Inflammatory macrophage (primary cell): ENCODE results near the gene CCNJ.

Experiments
- DNase-seq, 2 donors: peaks; one replicate each; pipeline ENCODE4 v3.0.0-alpha.2; 2020 to 2022

CCNJ gene

GRCh38 chr10:96056787-96057186 lies 13.4 kb downstream of the CCNJ start:
- DNase-seq = no peak

- no peak for DNase-seq
These were observed 17.8 kb downstream of the CCNJ start for GRCh38 chr10:96061232-96061631.

- DNase-seq = no peak
These were observed 29.3 kb downstream of the CCNJ start for GRCh38 chr10:96072674-96073073.

- DNase-seq = no peak
These were observed 30.3 kb downstream of the CCNJ start for GRCh38 chr10:96073722-96074121.

GRCh38 chr10:96074776-96075175 lies 31.4 kb downstream of the CCNJ start:
- DNase-seq = peak in 1 of 2 donors; percentile 70

DNA sequence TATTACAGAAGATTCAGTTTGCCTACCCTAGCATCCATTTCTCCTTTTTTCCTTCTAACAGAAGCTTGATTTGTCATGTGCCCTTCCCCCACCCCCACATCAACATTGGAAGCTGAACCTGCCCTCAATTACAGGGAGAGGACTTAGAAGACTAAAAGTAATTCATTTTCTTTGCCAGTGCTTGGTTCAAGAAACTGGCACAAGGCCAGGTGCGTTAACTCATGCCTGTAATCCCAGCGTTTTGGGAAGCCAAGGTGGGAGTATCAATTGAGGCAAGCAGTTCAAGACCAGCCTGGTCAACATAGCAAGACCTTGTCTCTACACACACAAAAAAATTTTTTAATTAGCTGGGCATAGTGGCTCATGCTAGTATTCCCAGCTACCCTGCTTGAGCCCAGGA lies 32.6 kb downstream of the CCNJ start:
- no peak for DNase-seq

DNA sequence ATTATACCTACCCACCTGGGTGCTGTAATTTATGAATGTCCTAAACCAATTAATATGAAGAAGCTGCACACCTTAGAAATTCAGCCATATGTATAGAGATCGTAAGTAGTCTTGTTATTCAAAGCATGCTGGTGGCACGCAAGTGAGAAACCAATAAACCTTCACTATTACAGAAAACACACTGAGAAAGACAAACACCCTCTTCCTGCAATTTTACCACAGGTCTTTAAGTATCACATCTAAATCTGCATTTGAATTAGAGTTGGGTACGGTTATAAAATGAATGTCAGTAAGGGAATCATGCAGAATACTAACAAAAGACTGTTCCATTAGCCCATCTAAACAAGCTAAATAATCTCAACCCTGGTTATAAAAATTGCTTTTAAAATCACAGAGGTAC lies 33.8 kb downstream of the CCNJ start:
- DNase-seq = no peak

GRCh38 chr10:96082153-96082552 lies 38.8 kb downstream of the CCNJ start:
- DNase-seq = no peak

DNA sequence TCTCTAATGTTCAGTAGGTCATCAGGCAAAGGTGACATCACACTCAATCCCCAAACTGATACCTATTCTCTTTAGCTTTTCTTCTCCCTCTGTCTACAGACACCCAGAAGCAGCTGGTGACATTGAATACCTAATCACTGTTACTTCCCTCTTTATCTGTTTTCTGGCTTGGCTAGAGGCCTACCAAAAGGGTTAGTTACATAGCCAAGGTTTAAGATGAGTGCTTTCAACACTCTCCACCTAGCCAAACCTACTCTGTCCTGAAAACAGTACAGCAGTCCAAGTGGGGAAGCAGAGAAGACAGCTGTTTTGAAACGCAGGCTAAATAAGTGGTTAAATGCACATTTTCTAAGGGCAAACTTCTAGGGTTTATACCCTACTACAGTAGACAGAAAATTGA lies 39.4 kb downstream of the CCNJ start:
- DNase-seq = no peak

DNA sequence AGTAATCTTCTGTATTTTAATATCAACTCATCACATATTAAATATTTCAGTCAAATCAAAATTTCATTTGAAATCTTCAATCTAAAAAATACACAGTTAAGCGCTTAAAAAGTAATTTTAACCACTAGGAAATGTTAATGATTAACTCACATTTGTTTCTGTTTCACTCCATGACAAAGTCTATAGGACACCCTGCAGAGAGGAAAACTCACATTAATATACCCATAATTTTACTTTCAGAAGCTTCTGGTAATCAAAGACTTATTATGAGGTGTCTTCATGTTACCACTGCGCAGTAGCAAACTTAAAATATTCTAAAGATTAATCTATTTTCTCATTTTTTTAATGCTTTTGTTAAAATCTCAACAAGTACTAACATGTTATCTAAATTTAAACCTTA lies 45.7 kb downstream of the CCNJ start:
- DNase-seq = no peak

DNA sequence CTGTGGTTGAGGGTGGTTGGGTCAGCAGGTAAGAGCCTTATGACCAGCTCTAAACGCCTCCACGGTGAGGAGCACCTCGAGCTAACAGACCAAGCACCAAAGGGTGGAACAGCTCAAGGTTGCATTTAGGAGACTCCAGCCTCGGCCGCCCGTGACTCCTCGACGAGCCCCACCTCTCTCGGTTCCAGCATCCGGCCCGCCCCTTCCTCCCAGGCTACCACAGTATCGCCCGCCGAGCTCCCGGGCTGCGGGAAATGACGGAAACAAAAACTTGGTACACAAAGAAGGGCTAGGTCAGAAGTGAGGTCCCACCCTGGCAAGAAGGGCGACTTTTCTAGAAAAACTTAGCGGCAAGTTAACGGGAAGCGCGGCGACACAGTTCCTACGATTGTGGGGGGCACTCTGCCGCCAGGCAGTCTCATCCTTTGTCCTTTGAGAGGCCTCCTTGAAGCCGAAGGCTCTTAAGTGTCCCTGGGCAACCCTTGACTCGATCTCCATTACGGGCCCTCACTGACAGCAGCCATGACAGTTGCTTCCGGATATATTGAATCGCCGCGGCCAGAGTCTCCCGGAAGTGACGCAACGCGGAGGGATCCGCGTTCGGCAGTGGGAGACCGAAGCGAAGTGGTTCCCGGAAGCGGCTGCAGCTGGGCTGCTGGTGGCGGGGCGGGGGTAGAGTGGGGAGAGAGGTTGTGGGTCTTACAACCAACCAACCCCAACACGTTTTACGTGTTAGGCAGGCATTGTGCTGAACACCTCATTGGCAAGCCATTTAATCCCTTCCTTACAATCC lies 46.5 kb downstream of the CCNJ start:
- peak; percentile 94 to 96 for DNase-seq

DNA sequence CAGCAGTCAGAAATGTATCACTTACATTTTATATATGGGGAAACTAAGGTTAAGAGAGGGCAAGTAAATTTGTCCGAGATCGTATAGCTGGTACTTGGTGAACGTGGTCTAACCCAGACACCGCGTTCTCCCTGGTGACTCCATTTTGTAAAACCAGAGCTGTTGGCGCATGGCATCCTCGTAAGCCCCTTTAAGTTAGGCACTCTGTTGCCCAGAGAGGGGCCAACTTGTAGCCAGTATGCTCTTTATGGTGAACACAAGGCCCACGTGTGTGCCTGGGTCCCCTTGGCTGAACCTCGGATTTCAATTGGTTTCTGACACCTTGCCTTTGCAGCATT lies 47.0 kb downstream of the CCNJ start:
- DNase-seq = no peak

- DNase-seq = no peak
These were observed 49.8 kb downstream of the CCNJ start for GRCh38 chr10:96092999-96093767.

GRCh38 chr10:96093948-96094347 lies 50.6 kb downstream of the CCNJ start:
- no peak for DNase-seq

- DNase-seq = no peak
These were observed 53.6 kb downstream of the CCNJ start for GRCh38 chr10:96096958-96097357.

DNA sequence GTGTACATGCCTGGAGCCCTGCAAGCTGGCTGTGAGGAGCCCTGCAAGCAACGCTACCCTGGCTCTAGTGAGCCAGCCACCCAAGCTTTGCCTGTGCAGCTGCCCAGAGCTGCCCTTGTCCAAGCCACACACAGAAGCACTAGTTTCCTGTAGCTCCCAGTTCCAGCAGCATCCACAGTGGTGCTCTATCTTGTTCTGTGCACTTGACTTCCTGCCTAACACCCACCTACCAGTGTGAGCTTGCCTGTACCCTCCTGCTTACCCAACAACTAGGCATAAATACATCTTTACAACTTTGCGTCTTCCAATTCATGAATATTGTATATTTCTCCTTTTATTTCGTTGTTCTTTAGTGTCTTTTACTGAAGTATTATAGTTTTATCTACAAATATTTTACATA lies 54.5 kb downstream of the CCNJ start:
- no peak for DNase-seq

DNA sequence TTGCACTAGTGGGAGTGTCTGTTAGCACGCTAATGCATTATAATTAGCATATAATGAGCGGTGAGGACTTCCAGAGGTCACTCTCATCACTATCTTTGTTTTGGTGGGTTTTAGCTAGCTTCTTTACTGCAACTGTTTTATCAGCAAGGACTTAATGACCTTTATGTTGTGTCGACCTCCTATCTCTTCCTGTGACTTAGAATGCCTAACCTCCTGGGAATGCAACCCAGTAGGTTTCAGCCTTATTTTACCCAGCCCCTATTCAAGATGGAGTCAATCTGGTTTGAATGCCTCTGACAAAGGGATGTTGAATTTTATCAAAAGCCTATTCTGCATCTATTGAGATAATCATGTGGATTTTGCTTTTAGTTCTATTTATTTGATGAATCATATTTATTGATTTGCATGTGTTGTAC lies 64.2 kb downstream of the CCNJ start:
- no peak for DNase-seq
